Hair follicular keratinocyte (primary cell): ENCODE results near the gene PPFIBP1. TPM values are rescaled to one million over a fixed set of nuclear protein-coding genes. Genes with fewer than 3 reads are reported as not detected.

Source experiments
- total RNA-seq: library from RNA; depleted of rRNA; stranded (reverse); fragments of >200 nt; gene quantifications from 2 replicates; pipeline ENCODE4 v1.2.3, GENCODE V29; 2015

Gene PPFIBP1
- total RNA-seq: 50.7 and 57.2 TPM in 2 replicates

DNA sequence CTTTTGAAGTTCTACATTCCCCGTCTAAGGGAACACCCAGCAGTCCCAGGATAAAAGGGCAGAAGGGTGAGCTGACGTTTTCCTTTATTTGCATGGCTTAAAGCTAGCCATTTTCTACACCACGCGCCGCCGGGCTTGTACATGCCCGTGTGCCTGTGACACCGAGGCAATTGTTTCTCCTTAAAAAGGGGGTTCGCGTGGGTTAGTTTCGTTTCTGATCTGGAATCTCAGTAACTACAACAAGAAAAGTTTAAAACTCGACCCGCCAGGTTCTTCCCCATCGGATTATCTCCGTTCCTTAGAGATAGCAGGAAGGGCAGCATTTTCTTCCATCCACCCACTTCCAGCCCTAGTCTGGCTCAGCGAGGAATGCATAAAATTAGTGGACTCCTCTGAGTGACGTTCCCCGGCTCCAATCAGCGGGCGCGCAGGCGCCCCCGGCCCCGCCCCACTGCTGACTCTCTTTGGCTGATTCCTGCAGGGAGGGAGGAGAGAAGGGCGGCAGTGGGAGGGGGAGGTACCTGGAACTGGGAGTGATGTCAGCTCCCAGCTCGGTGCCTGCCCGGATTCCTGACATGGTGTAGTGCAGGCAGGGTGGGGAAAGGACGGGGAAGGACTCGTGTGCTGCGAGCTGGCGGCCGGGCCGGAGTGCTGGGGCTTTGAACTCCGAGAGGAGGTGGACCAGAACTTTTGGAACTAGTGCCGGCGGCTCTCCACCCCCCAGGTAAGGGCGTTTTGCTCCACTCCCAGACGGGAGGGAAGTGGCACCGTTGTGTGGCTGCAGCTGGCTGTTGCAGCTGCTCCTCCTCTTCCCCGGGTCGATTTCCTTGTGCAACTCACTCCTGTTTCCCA, at the start of gene PPFIBP1:
TSS of gene PPFIBP1 (plus strand) at position 565 of the 852 bp plus-strand sequence. CDS start 109,191 bp downstream, outside the sequence.

DNA sequence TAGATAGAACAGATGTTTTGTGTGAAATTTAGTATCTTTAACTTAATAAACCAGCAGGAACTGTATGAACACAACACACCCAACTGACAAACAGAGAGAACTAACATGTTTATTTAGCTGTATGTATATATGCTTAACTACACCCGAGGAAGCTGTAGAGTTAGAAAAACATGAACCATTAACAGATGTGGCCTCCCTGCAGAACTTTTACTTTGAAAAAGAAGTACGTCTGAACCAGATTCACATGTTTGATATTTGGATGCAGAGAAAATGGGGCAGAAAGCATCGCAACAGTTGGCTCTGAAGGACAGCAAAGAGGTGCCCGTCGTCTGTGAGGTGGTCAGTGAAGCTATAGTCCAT, 172.3 kb downstream of the PPFIBP1 start, which contains the start of gene REP15:
TSS of gene REP15 (plus strand) at position 155 of the 360 bp plus-strand sequence. CDS start at position 271, 116 bp downstream.

DNA sequence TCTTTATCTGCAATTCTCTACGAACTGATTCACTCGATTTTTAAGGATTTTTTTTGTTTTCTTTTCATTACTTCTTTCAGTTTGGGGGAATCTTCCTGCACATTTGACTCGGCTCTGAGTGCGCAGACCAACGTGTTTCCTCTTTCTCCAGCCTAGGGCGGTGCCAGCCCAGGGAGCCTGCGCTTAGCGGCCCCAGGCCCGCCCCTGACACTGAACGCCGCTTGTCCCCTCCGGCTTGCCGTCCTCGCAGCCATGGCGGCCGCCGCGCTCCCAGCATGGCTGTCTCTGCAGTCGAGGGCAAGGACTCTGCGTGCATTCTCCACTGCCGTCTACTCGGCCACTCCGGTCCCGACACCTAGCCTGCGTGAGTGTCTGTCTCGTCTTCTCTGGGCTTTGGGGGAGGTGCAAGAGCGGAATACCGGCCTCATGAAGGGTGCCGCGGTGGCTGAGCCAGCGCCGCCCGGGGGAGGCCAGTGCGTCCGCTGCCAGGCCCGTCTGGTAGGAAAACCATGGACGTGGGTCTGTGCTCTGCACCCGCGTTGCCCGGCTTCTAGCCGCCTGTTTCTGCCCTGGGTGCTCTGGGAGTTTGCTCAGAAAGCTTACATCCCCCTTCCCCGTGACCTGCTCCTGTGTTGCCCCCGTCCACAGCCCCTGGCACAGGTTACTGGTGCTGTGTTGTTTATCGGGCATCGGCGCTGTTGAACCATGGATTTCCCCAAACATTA, 186.7 kb downstream of the PPFIBP1 start, which contains the start of gene MRPS35:
TSS of gene MRPS35 (plus strand) at position 241 of the 725 bp plus-strand sequence. CDS start at position 253, 12 bp downstream.

Other genes starting within 250 kb of the PPFIBP1 start
- gene BMAL2, start 191.4 kb upstream of the PPFIBP1 start, total RNA-seq: 57.8 and 75.8 TPM in 2 replicates
- gene SMCO2, start 77.5 kb upstream of the PPFIBP1 start, total RNA-seq: 0.31 TPM in 1 of 2 replicates, not detected in the other
- gene REP15, start 172.2 kb downstream of the PPFIBP1 start, total RNA-seq: 0.08 and 0.62 TPM in 2 replicates
- 70.6 and 78.6 TPM in 2 replicates for gene MRPS35, start 186.6 kb downstream of the PPFIBP1 start, total RNA-seq